HG03103 (cell line): ENCODE measurements around the gene MRPS18C.
"Not testable (repeated sequence)": the region's sequence is repeated elsewhere in the genome, so short reads cannot be mapped to it uniquely, and the experiment has no call there.

Source experiments
- ATAC-seq: cut with Tn5 transposase; IDR thresholded peaks from one replicate; pipeline ENCODE4 v1.9.1; 2021; ENCODE audit warnings: low read depth; ENCODE audit not compliant: unreplicated experiment

MRPS18C gene

GRCh38 chr4:83496085-83496917 is 40.4 kb downstream of the MRPS18C start:
- ATAC-seq, result not testable (repeated sequence)

DNA sequence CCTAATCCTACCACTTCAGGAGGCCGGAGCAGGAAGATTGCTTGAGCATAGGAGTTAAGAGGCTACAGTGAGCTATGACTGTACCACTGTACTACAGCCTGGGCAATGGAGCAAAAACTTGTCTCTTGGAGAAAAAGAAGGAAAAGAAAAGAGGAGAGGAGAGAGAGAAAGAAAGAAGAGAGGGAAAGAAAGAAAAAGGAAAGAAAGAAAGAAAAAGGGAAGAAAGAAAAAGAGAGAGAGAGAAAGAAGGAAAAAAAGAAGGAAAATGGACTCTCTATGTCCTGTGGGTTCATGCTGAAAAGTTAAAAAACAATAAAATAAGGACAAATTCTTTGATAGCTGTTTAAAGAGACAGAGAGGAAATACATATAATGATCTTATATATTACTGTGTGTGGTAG is 42.3 kb downstream of the MRPS18C start:
- ATAC-seq, result no peak

- not testable (repeated sequence) for ATAC-seq
Observed at GRCh38 chr4:83501671-83502070, 45.8 kb downstream of the MRPS18C start.

- ATAC-seq, result no peak
Observed at GRCh38 chr4:83503974-83504373, 48.1 kb downstream of the MRPS18C start.

- ATAC-seq, result no peak
Observed at GRCh38 chr4:83504503-83504902, 48.6 kb downstream of the MRPS18C start.

- ATAC-seq, result no peak
Observed at GRCh38 chr4:83504996-83505395, 49.1 kb downstream of the MRPS18C start.

DNA sequence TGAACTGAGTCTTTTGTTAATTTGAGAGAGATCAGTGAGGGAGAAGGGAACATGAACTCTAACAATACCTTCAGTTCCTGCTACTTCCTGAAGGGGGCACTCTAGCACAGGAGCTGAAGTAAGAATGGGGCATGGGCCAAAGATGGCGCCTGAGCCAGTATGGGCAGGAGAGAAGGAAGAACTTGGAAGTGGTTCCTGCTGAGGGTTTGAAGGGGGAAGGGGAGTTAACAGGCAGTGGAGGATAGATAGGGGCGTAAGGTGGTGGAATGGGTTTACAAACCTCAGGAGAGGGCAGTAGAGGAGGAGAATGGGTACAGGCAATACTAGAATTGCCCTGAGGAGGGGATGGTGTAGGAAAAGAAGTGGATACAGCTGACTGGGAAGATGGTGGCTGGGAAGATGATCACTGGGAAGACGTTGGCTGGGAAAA is 53.3 kb downstream of the MRPS18C start:
- not testable (repeated sequence) for ATAC-seq

DNA sequence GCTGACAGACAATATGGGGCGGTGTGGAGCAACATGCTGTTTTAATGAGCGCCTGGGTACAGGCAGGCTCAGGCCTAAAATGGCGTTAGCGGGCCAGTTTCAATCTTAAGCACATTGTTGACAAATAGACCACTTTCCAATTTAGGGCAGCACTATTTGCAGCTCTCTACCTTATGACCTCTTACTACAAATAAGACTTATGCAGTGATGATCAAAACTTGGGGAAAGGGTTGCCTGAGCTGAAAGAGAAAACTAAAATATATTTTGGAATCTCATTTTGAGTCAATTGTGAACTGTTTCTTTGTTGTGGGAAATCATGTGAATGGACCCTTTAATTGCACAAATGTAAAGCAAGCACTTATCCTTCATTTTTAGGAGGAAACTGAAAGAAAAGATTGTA is 54.6 kb downstream of the MRPS18C start:
- no peak for ATAC-seq
